Spleen (tissue), 11 donors: Measurements from ENCODE around the gene TNS1. TPM values are rescaled to one million over a fixed set of nuclear protein-coding genes. Genes with fewer than 3 reads are reported as not detected.
A peak's percentile ranks its signal among the peaks of the same experiment; 100 is the strongest.

ENCODE experiments used
- DNase-seq: peaks from one replicate; pipeline ENCODE4 v3.0.0-alpha.2; 2020
- H3K27ac ChIP-seq, 8 donors: fragments of 200-600 bp; sonication (generic) in 7 of 8; 1 replicate in 4 of 8; 2 replicates in 4 of 8; pipeline versions ENCODE4 v1.5.0 to v1.8.0; 2016 to 2021; ENCODE audit warnings: inconsistent platforms in 4 of 8, mild to moderate bottlenecking in 4 of 8, moderate library complexity in 1 of 8
- H3K27me3 ChIP-seq, 7 donors: fragments of 200-600 bp; sonication (generic) in 6 of 7; replicated peaks in 1 of 7; 1 replicate in 4 of 7; 2 replicates in 3 of 7; pipeline versions ENCODE4 v1.5.0 to v1.8.0; 2016 to 2021; ENCODE audit warnings: inconsistent platforms in 3 of 7, mild to moderate bottlenecking in 1 of 7
- H3K36me3 ChIP-seq, 6 donors: fragments of 200-600 bp; sonication (generic) in 5 of 6; 1 replicate in 4 of 6; 2 replicates in 2 of 6; pipeline versions ENCODE4 v1.5.0 to v1.8.0; 2016 to 2021; ENCODE audit warnings: inconsistent platforms in 2 of 6
- H3K4me1 ChIP-seq, 6 donors: fragments of 200-600 bp; sonication (generic) in 5 of 6; 1 replicate in 3 of 6; 2 replicates in 3 of 6; pipeline versions ENCODE4 v1.5.0 to v1.8.0; 2016 to 2021; ENCODE audit warnings: inconsistent platforms in 3 of 6
- H3K4me3 ChIP-seq, 8 donors: fragments of 200-600 bp; sonication (generic) in 7 of 8; 1 replicate in 4 of 8; 2 replicates in 4 of 8; pipeline versions ENCODE4 v1.5.0 to v1.8.0; 2016 to 2021; ENCODE audit warnings: inconsistent platforms in 4 of 8, mild to moderate bottlenecking in 4 of 8, moderate library complexity in 2 of 8
- H3K9me3 ChIP-seq, 8 donors: fragments of 200-600 bp; sonication (generic) in 7 of 8; 1 replicate in 4 of 8; 2 replicates in 4 of 8; pipeline versions ENCODE4 v1.5.0 to v1.8.0; 2016 to 2021; ENCODE audit warnings: inconsistent platforms in 4 of 8
- POLR2A ChIP-seq, 3 donors: fragments of 450-650 bp; IDR thresholded peaks; one replicate each; pipeline ENCODE4 v1.5.1; 2017; ENCODE audit warnings: antibody characterized with exemption in 3 of 3, mild to moderate bottlenecking in 1 of 3
- POLR2AphosphoS5 ChIP-seq, 3 donors: sonication (generic); formaldehyde crosslinking; IDR thresholded peaks; one replicate each; pipeline ENCODE4 v1.5.1; 2017; ENCODE audit warnings: antibody characterized with exemption in 3 of 3
- WGBS, 5 donors: extraction: QIAGEN DNeasy Blood & Tissue Kit in 3 of 5; methylation state at CpG; one replicate each; pipeline versions ENCODE4 v1.1.5 to v1.1.7; 2013 to 2018; 5-methylcytosine and 5-hydroxymethylcytosine counted together
- intact Hi-C: fragments of 100-400 bp; cut with DNase I; formaldehyde crosslinking; loops from one replicate; pipeline ENCODE4 v1.15.0; 2023; ENCODE audit warnings: low total_unique reads
- polyA plus RNA-seq, 3 donors: library from polyadenylated mRNA; stranded (reverse); fragments of 200-250 nt; gene quantifications; one replicate each; pipeline ENCODE4 v1.2.1, GENCODE V29; 2013
- total RNA-seq, 7 donors: library from RNA; depleted of rRNA in 3 of 7; stranded (reverse); fragments of >200 nt in 3 of 7; fragmentation: NEBNext Ultra II Directional in 4 of 7; extraction: Animal tissue kit (Norgen Biotek cat#: 25700) in 4 of 7; gene quantifications; one replicate each; pipeline versions ENCODE4 v1.1.0 to v1.2.1, GENCODE V29; 2016 to 2021
- TF ChIP-seq, protein P1 (sequence below), 11 experiments: fragments of 200-600 bp in 7 of 11; fragments of 450-650 bp in 4 of 11; sonication (generic) in 4 of 11; IDR thresholded peaks in 8 of 11; conservative IDR thresholded peaks in 3 of 11; 1 replicate in 7 of 11; 2 replicates in 4 of 11; pipeline versions ENCODE4 v1.4.0 to v1.8.0; 2016 to 2021; ENCODE audit warnings: antibody characterized with exemption in 11 of 11, inconsistent platforms in 4 of 11, mild to moderate bottlenecking in 1 of 11
- donor health status: healthy with polysubstance abuse.
- donor health status: DM: no; HTN: no; CAD: no; lungs with moderate emphysema.
- donor health status: DM: no; HTN: no; CAD: no.
- donor health status: Bipolar disorder and iron deficiency.
- donor health status: healthy.
- donor health status: DM: no; HTN: no; CAD: no.
- donor health status: DM: yes; HTN: yes; CAD: no.

The TNS1 gene
- total and polyA plus RNA-seq, 10 donors: 6.9 to 580 (median 246) TPM

DNA sequence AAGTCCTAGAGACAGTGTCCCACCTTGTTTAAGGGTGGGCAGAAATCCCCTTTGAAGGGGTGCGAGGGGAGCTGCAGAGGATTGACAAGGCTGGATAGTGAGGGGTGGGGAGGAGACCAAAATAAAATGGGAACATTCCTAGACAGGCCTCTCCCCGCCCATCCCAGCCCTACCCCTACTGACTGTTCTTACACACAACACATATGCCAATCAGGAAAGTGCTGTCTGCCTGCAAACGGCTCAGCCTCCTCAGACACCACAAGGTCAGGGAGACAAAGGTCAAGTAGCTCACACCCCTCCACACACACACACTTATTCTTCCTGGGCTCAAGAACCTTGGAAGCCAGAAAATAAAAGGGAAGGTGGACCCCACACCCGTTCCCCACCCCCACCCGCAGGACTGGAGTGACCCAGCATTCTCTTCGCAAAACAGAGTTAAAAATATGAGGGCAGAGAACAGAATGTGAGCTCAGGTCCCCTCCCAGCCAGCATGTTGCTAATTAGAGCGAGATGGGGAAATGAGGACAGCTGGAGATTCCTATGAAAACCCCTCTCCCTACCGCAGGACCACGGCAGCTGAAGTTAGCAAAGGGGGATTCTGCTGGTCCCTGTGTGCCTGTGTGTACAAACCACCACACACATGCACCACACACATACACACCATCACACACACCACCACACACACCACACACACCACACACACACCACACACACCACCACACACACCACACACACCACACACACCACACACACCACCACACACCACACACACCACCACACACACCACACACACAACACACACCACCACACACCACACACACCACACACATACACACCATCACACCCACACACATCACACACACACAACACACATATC, 197.8 kb downstream of the TNS1 start:
- Histone ChIP-seq H3K27ac (peak overlapping the region in 5 of 8 donors; percentile 14 to 54 (median 20)), H3K4me1 (peaks cover 0 to 42% (median 23%) of the 10 kb centered on the region in 6 donors), H3K4me3 (no peak overlapping the region), H3K9me3 (no peaks in the 10 kb centered on the region), H3K27me3 (no peaks in the 10 kb centered on the region), H3K36me3 (peaks cover 0 to 93% (median 28%) of the 10 kb centered on the region in 6 donors)
- DNase-seq: peak; percentile 28
- no peak for TF ChIP-seq POLR2A (IDR thresholded peaks at IDR 0.05)
- TF ChIP-seq, protein P1, sequence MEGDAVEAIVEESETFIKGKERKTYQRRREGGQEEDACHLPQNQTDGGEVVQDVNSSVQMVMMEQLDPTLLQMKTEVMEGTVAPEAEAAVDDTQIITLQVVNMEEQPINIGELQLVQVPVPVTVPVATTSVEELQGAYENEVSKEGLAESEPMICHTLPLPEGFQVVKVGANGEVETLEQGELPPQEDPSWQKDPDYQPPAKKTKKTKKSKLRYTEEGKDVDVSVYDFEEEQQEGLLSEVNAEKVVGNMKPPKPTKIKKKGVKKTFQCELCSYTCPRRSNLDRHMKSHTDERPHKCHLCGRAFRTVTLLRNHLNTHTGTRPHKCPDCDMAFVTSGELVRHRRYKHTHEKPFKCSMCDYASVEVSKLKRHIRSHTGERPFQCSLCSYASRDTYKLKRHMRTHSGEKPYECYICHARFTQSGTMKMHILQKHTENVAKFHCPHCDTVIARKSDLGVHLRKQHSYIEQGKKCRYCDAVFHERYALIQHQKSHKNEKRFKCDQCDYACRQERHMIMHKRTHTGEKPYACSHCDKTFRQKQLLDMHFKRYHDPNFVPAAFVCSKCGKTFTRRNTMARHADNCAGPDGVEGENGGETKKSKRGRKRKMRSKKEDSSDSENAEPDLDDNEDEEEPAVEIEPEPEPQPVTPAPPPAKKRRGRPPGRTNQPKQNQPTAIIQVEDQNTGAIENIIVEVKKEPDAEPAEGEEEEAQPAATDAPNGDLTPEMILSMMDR (IDR thresholded peaks at IDR 0.05 in 8 of 11, conservative IDR thresholded peaks at IDR 0.05 in 3 of 11): no peak
- TF ChIP-seq POLR2AphosphoS5 (IDR thresholded peaks at IDR 0.05): no peak
- intact Hi-C loops: no loop called here
- WGBS, 5 donors: 63 to 76% (median 67%) methylated on average over 9 of the region's 9 CpGs

DNA sequence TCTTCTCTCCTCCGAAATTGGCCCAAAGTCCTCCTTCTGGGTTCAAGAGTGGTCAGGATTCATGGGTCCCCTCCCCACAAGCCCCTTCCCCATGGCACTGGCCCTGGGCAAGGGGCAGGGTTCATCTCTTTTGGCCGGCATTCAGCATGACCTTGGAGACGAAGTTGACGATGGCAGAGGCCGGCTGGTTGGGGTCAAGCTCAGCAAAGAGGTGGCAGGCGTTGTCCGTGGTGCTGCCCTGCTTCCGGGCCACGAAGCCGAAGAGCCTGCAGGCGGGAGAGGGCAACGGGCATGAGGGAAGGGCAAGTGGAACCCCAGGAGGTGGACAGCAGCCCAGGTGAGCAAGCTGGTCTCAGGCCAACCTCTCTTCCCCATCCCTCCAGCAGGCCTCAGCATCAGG, 198.5 kb downstream of the TNS1 start:
- peak; percentile 71 for DNase-seq
- intact Hi-C loops: no loop called here
- Histone ChIP-seq H3K4me1 (peaks cover 0 to 44% (median 23%) of the 10 kb centered on the region in 6 donors), H3K4me3 (no peak overlapping the region), H3K9me3 (no peaks in the 10 kb centered on the region), H3K27me3 (no peaks in the 10 kb centered on the region), H3K36me3 (peaks cover 0 to 92% (median 23%) of the 10 kb centered on the region in 6 donors), H3K27ac (peak overlapping the region in 5 of 8 donors; percentile 14 to 54 (median 20))
- WGBS, 5 donors: 76 to 86% (median 82%) methylated on average over 11 to 12 of the region's 12 CpGs
- TF ChIP-seq POLR2AphosphoS5 (IDR thresholded peaks at IDR 0.05): peak in 2 of 3 donors; percentile 51 to 66
- TF ChIP-seq, protein P1 (IDR thresholded peaks at IDR 0.05 in 8 of 11, conservative IDR thresholded peaks at IDR 0.05 in 3 of 11): no peak

DNA sequence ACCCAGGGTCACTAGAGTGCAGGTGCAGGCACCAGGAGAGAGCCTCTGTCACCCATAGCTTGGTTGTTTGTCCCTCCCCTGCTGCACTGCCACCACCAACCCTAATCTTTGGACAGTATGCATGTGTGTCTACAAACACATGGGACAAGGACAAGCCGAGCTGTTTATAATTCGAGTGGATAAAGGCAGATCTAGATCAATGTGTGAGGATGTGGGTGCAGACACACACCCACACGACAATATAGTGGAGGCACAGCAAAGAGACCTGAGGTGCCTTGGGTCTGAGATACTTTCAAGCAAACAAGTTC, 199.2 kb downstream of the TNS1 start:
- H3K27me3 ChIP-seq: no peaks in the 10 kb centered on the region
- H3K27ac ChIP-seq: no peak overlapping the region
- TF ChIP-seq POLR2A (IDR thresholded peaks at IDR 0.05) (no peak), POLR2AphosphoS5 (IDR thresholded peaks at IDR 0.05) (no peak)
- TF ChIP-seq, protein P1 (IDR thresholded peaks at IDR 0.05 in 8 of 11, conservative IDR thresholded peaks at IDR 0.05 in 3 of 11): no peak
- DNase-seq: no peak
- 39 to 85% (median 80%) methylated on average over 3 of the region's 3 CpGs for WGBS, 5 donors
- intact Hi-C loops: no loop called here
- H3K4me3 ChIP-seq: no peak overlapping the region
- H3K9me3 ChIP-seq: no peaks in the 10 kb centered on the region
- H3K36me3 ChIP-seq: peaks cover 0 to 92% (median 21%) of the 10 kb centered on the region in 6 donors
- peaks cover 0 to 48% (median 30%) of the 10 kb centered on the region in 6 donors for H3K4me1 ChIP-seq

DNA sequence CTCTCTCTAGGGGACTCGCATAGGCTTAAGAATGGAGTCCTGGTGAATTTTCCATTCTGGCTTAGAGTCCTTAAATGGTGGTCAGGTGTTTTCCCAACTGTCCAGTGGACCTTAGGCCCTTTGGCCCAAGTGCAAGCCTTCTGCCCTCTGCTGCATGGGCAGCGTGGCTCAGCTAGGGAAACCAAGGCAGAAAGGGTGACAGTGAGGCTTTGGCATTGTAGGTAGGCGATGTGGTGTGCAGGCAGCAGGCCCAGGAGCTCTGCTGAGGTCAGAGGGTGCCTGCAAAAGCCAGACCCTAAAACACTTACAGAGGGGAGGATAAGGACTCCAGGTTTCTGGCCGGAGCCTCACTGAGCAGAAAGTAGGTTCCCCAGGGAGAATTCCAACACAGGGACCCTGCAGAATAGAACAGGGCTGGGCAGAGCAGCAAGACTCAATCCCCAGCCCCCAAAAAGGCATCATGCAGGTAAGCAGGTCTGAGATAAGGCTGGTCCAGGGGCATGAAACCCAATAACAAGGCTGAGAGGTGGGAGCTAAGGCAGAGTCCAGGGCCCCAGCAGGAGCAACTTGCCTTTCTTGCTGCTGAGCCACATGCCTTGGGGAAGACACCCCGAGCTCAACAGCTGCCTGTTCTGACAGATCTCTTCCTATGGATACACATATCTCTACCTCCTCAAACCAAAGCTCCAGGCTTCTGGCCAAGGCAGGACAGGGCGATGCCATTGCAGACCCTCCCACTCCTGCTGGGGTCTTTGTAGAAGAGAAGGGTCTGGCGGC, 199.7 kb downstream of the TNS1 start:
- H3K27ac ChIP-seq: no peak overlapping the region
- H3K36me3 ChIP-seq: peaks cover 0 to 87% (median 16%) of the 10 kb centered on the region in 6 donors
- H3K27me3 ChIP-seq: no peaks in the 10 kb centered on the region
- TF ChIP-seq POLR2A (IDR thresholded peaks at IDR 0.05) (no peak), POLR2AphosphoS5 (IDR thresholded peaks at IDR 0.05) (peak in 2 of 3 donors; percentile 13 to 31)
- TF ChIP-seq, protein P1 (IDR thresholded peaks at IDR 0.05 in 8 of 11, conservative IDR thresholded peaks at IDR 0.05 in 3 of 11): no peak
- no peak overlapping the region for H3K4me3 ChIP-seq
- 83 to 95% (median 87%) methylated on average over 7 of the region's 7 CpGs for WGBS, 5 donors
- DNase-seq: peak; percentile 61
- H3K4me1 ChIP-seq: peaks cover 0 to 48% (median 30%) of the 10 kb centered on the region in 6 donors
- intact Hi-C loops: no loop called here
- H3K9me3 ChIP-seq: no peaks in the 10 kb centered on the region
